Gastroesophageal sphincter (tissue), 3 donors: Measurements from ENCODE around the gene CLSTN2.

Source experiments
- EP300 ChIP-seq: sonication (generic); formaldehyde crosslinking; IDR thresholded peaks from one replicate; pipeline ENCODE4 v1.6.1; 2017; ENCODE audit warnings: antibody characterized with exemption, mild to moderate bottlenecking
- POLR2A ChIP-seq, 2 donors: fragments of 450-650 bp; IDR thresholded peaks; one replicate each; pipeline ENCODE4 v1.6.1; 2017; ENCODE audit warnings: antibody characterized with exemption in 2 of 2, mild to moderate bottlenecking in 2 of 2, moderate library complexity in 1 of 2
- POLR2AphosphoS5 ChIP-seq: sonication (generic); formaldehyde crosslinking; IDR thresholded peaks from one replicate; pipeline ENCODE4 v1.6.1; 2017; ENCODE audit warnings: antibody characterized with exemption
- TF ChIP-seq, protein P1 (sequence below), 4 experiments: fragments of 200-600 bp in 2 of 4; fragments of 450-650 bp in 2 of 4; sonication (generic) in 1 of 4; IDR thresholded peaks; one replicate each; pipeline ENCODE4 v1.5.1; 2017 to 2019; ENCODE audit warnings: antibody characterized with exemption in 4 of 4, mild to moderate bottlenecking in 2 of 4, moderate library complexity in 2 of 4

- TF ChIP-seq, protein P1, sequence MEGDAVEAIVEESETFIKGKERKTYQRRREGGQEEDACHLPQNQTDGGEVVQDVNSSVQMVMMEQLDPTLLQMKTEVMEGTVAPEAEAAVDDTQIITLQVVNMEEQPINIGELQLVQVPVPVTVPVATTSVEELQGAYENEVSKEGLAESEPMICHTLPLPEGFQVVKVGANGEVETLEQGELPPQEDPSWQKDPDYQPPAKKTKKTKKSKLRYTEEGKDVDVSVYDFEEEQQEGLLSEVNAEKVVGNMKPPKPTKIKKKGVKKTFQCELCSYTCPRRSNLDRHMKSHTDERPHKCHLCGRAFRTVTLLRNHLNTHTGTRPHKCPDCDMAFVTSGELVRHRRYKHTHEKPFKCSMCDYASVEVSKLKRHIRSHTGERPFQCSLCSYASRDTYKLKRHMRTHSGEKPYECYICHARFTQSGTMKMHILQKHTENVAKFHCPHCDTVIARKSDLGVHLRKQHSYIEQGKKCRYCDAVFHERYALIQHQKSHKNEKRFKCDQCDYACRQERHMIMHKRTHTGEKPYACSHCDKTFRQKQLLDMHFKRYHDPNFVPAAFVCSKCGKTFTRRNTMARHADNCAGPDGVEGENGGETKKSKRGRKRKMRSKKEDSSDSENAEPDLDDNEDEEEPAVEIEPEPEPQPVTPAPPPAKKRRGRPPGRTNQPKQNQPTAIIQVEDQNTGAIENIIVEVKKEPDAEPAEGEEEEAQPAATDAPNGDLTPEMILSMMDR (IDR thresholded peaks at IDR 0.05), result no peak
- TF ChIP-seq POLR2A (IDR thresholded peaks at IDR 0.05), result no peak
- no peak for TF ChIP-seq POLR2AphosphoS5
- TF ChIP-seq EP300, result no peak
Measured at GRCh38 chr3:139888561-139889140, 46.3 kb upstream of the CLSTN2 start.
